ENCODE results near the gene GOLGA2.

GRCh38 chr9:128219831-128220230 lies 56.0 kb downstream of the GOLGA2 start:
- TF ChIP-seq CTCF (IDR thresholded peaks at IDR 0.05) (no peak), POLR2A (IDR thresholded peaks at IDR 0.05) (no peak)
